ENCODE measurements around the gene HPSE2.

DNA sequence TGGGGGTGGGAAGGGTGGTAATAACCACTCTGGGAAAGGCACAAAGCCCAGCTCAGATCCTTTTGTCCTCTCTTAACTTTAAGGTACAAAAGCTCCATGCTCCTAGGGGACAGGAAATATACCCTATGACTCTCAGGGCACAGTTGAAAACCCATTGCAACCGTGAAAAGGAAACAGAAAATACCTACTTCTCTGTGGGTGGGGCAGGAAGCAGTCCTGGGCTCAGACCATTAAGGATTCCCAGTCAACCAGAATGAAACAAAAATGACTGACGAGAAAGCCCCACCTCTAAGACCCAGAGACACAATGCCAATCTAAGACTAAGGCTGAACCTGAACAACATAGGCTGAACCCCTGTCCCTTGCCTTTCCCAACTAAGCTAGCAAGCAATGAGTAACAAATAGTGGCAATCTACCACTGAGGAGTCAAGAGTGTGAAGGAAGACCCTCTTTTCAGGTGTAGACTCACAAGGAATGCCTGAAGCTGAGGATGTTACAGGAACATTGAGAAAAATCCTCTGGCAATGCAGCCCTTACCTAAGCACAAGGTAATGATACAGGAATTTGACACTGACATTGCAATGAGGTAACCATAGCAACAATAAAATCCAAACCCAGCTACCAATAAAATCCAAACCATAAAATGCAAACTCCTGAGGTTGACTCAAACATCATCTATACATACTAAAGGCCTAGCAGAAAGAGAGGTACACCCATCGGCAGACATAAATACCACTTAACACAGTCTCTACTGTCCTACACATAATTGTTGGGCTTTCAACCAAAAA, 380.1 kb downstream of the HPSE2 start:
- TF ChIP-seq POLR2A (IDR thresholded peaks at IDR 0.05): no peak
- TF ChIP-seq CTCF (IDR thresholded peaks at IDR 0.05): no peak
